Astrocyte of the spinal cord (primary cell): ENCODE results near the gene ARHGAP29.

Experiments used
- DNase-seq: peaks from one replicate; pipeline ENCODE4 v3.0.0; 2011; ENCODE audit warnings: low read depth, low spot score
- H3K4me3 ChIP-seq: 2 replicates; pipeline ENCODE4 v1.5.1; 2011; ENCODE audit warnings: low read depth, mild to moderate bottlenecking, low read length, moderate library complexity
- CTCF ChIP-seq: IDR thresholded peaks from 2 replicates; pipeline ENCODE4 v1.5.1; 2012; ENCODE audit warnings: low read depth, mild to moderate bottlenecking, low read length, inconsistent platforms
- in situ Hi-C: cut with HindIII; loops from 2 replicates; pipeline ENCODE4 v1.10.0; 2017; ENCODE audit warnings: low sequenced_read_pairs

Gene ARHGAP29

DNA sequence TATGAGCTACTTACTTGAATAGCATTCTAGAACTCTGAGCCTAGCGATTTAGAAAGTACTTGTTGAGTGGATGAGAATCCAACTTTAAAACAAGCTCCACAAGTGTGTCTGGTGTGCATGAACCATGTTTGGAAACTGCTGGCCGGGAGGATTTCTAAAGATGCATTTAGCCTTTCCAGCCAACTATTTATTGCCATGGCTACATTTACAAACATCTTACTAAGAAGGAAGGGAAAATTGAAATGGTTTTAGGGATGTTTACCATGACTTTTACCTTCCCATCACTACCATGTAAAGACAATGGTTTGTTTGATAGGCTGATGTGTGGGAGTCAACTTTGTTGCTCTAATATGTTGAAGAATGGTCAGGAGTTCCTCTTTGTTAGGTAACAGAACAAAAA is 37.7 kb upstream of the ARHGAP29 start:
- TF ChIP-seq CTCF: no peak
- no peak for DNase-seq
- in situ Hi-C loops: no loop called here
- H3K4me3 ChIP-seq: no peak overlapping the region

DNA sequence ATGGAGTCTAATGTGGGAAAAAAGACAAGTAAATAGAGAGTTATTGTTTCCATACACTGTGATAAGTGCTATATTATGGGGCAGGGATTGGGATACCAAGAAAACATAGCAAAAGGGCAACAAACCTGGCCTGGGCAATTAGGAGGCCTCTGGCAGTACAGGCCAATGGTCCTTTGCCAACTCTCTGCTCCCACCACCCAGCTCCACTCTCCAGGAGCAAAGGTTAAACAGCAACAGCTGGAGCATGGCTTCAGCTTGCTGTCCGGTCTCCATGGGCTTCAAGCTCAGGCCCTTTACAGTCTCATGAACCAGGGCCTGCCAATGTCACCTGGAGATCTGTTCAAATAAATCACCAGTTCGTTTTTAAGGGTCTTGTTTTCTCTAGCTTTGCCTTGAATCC is 37.2 kb upstream of the ARHGAP29 start:
- DNase-seq: no peak
- no peak for TF ChIP-seq CTCF
- in situ Hi-C loops: no loop called here
- H3K4me3 ChIP-seq: no peak overlapping the region

DNA sequence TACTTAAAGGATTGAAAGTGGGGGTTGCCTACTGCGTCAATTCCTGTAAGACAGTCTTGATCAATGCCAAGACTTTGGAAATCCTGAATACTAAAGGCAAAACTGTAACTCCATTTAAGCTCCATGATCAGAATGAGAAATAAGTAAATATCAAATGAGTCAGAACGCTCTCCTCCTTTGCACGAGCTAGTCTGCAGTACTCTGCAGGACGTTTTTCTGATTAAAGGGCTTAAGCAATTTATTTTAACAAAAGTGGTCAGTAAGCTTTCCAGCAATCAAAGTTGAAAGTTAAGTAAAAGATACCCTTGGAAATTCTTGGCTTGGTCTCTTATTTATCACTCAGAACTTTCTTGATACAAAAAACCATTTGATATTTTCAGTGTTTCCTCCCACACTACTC is 35.7 kb upstream of the ARHGAP29 start:
- H3K4me3 ChIP-seq: no peak overlapping the region
- no peak for DNase-seq
- TF ChIP-seq CTCF: no peak
- in situ Hi-C loops: no loop called here

DNA sequence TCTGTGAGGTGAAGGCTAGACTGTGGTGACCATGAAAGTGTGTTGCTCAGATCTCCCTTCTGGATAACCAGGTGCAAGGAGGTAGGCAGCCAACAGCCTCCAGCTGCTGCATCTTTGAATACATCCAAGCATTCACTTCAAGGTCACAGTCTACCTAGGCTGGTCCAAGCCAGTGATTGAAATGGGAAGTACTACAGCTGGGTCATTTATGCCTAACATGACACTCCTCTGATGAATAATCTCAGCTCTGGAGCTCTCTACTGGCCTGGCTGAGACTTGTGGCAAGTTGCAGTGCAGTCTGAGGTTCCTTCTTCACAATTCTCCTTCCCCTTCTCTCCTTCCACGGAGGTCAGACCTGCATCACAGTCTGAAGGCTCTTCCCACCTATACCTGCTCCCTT is 35.0 kb upstream of the ARHGAP29 start:
- in situ Hi-C loops: no loop called here
- no peak for DNase-seq
- no peak for TF ChIP-seq CTCF
- no peak overlapping the region for H3K4me3 ChIP-seq

- no peak for TF ChIP-seq CTCF
- in situ Hi-C loops: no loop called here
- H3K4me3 ChIP-seq: no peak overlapping the region
- DNase-seq: no peak
These were observed 34.0 kb upstream of the ARHGAP29 start for GRCh38 chr1:94271373-94271772.

- TF ChIP-seq CTCF: no peak
- DNase-seq: peak; percentile 94
- in situ Hi-C loops: no loop called here
- H3K4me3 ChIP-seq: no peak overlapping the region
These were observed 33.4 kb upstream of the ARHGAP29 start for GRCh38 chr1:94270801-94271203.

GRCh38 chr1:94269921-94270320 is 32.5 kb upstream of the ARHGAP29 start:
- no peak overlapping the region for H3K4me3 ChIP-seq
- DNase-seq: no peak
- no peak for TF ChIP-seq CTCF
- in situ Hi-C loops: no loop called here
